ENCODE data around the gene WDR38.

WDR38 gene

GRCh38 chr9:124858330-124859046 is 5.2 kb downstream of the WDR38 start:
- DNase-seq (ENCODE audit: low read depth in 2 of 2), result no peak

GRCh38 chr9:124859803-124860581 is 6.7 kb downstream of the WDR38 start:
- no peak for DNase-seq (ENCODE audit: low read depth in 2 of 2)

GRCh38 chr9:124860582-124861341 is 7.5 kb downstream of the WDR38 start:
- DNase-seq (ENCODE audit: low read depth in 2 of 2), result no peak

- DNase-seq (ENCODE audit: low read depth in 2 of 2), result peak; percentile 95
Observed at GRCh38 chr9:124861342-124862229, 8.3 kb downstream of the WDR38 start, which contains the start of the genes ARPC5L and RPL35. Gene ARPC5L (plus strand): TSS chr9:124862130. CDS start chr9:124869291, 7,161 bp downstream. Gene RPL35 (minus strand): TSS chr9:124861957. CDS start chr9:124861912, 45 bp downstream.

GRCh38 chr9:124863371-124863871 is 10.2 kb downstream of the WDR38 start:
- no peak for DNase-seq (ENCODE audit: low read depth in 2 of 2)

GRCh38 chr9:124868511-124869465 is 15.5 kb downstream of the WDR38 start:
- DNase-seq (ENCODE audit: low read depth in 2 of 2), result peak; percentile 91 to 94

- DNase-seq (ENCODE audit: low read depth in 2 of 2), result peak in 1 of 2 donors; percentile 40
Observed at GRCh38 chr9:124869466-124869985, 16.3 kb downstream of the WDR38 start.

GRCh38 chr9:124869986-124870560 is 16.8 kb downstream of the WDR38 start:
- peak; percentile 79 to 88 for DNase-seq (ENCODE audit: low read depth in 2 of 2)

GRCh38 chr9:124870723-124871122 is 17.5 kb downstream of the WDR38 start:
- DNase-seq (ENCODE audit: low read depth in 2 of 2), result no peak

- no peak for DNase-seq (ENCODE audit: low read depth in 2 of 2)
Observed at GRCh38 chr9:124871156-124871561, 17.9 kb downstream of the WDR38 start.

GRCh38 chr9:124873664-124874063 is 20.4 kb downstream of the WDR38 start:
- DNase-seq (ENCODE audit: low read depth in 2 of 2), result no peak

GRCh38 chr9:124875501-124875900 is 22.2 kb downstream of the WDR38 start:
- DNase-seq (ENCODE audit: low read depth in 2 of 2), result no peak

GRCh38 chr9:124877021-124877782 is 23.9 kb downstream of the WDR38 start:
- DNase-seq (ENCODE audit: low read depth in 2 of 2), result no peak

- DNase-seq (ENCODE audit: low read depth in 2 of 2), result no peak
Observed at GRCh38 chr9:124878021-124878420, 24.8 kb downstream of the WDR38 start.

- no peak for DNase-seq (ENCODE audit: low read depth in 2 of 2)
Observed at GRCh38 chr9:124878518-124878917, 25.3 kb downstream of the WDR38 start.

- no peak for DNase-seq (ENCODE audit: low read depth in 2 of 2)
Observed at GRCh38 chr9:124879226-124879625, 26.0 kb downstream of the WDR38 start.

- no peak for DNase-seq (ENCODE audit: low read depth in 2 of 2)
Observed at GRCh38 chr9:124880501-124880900, 27.2 kb downstream of the WDR38 start.

- no peak for DNase-seq (ENCODE audit: low read depth in 2 of 2)
Observed at GRCh38 chr9:124881138-124881743, 28.0 kb downstream of the WDR38 start.

Measured in stimulated activated CD4-positive, alpha-beta T cell treated with anti-CD3 and anti-CD28 coated beads, Interleukin-1b, Interleukin-23, amount 100 ng/mL, for 4 hours (primary cell).